GM19324 (cell line): ENCODE results near the gene ACAA2.

Experiments
- ATAC-seq: cut with Tn5 transposase; IDR thresholded peaks from one replicate; pipeline ENCODE4 v1.9.1; 2021; ENCODE audit warnings: mild to moderate bottlenecking, moderate library complexity; ENCODE audit not compliant: unreplicated experiment, low FRiP score

The ACAA2 gene

GRCh38 chr18:49769047-49769728 is 44.1 kb downstream of the ACAA2 start:
- no peak for ATAC-seq

GRCh38 chr18:49768051-49768391 is 45.3 kb downstream of the ACAA2 start:
- ATAC-seq: no peak

DNA sequence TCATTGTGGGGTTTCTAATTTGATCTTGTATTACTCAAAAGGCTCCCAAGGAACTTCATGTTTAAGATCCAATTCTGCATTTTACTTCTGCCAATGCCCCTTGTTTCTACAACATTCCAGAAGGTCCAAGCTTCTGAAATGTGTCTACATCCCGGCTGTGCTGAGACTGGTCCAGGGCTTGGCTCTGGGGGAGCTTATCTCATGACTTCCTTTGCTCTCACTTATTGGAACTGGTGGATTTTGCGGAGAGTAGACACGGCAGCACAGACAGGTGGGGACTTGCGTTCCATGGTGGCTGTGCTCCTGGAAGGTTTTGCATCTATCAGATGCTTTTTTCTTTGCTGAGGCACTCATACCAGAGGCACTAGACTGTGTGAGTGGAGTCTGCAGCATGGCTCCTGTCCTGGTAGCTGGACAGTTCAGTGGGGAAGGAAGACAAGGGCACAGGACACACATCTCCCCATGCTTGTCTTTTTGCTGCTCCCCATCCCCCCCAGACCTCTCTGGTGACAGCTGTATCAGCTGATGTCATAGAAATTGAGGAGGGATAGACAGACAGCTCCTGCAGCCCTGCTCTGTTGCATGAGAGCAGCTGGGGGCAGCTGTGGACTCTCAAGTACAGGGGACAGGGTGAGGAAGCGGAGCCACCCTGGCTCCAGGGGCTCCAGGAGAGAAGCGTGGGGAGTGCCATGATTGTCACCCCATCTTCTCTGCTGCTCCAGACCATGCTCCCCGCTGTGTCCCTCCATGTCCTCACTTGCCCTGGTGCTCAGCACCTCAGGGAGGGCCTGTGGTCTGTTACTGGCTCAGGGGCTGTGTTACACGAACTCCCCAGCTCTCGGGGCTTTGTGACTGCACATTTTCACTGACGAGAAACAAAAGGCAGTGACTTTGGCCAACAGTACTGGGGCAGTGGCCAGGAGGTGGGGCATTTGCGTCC is 46.0 kb downstream of the ACAA2 start:
- ATAC-seq: no peak

GRCh38 chr18:49766646-49767045 is 46.7 kb downstream of the ACAA2 start:
- ATAC-seq: no peak

DNA sequence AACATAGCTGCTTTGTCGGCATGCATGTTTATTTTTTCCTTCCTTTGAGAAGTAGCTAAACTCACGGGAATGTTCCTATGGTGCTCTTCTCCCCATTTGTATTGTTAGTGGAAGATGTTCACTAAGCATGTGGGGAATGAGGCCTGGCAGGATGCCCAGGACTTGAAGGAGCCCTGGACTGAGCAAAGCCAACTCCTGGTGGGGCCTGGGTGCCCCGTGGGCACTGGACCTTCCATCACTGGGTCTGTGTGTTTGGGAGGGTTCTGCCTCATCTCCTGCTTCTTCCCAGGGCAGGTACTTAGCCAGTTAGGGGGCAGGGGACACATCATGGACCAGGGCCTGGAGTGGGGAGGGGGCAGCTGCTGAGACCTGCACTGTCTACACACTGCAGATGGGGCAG is 49.3 kb downstream of the ACAA2 start:
- no peak for ATAC-seq

GRCh38 chr18:49763590-49763989 is 49.7 kb downstream of the ACAA2 start:
- no peak for ATAC-seq

DNA sequence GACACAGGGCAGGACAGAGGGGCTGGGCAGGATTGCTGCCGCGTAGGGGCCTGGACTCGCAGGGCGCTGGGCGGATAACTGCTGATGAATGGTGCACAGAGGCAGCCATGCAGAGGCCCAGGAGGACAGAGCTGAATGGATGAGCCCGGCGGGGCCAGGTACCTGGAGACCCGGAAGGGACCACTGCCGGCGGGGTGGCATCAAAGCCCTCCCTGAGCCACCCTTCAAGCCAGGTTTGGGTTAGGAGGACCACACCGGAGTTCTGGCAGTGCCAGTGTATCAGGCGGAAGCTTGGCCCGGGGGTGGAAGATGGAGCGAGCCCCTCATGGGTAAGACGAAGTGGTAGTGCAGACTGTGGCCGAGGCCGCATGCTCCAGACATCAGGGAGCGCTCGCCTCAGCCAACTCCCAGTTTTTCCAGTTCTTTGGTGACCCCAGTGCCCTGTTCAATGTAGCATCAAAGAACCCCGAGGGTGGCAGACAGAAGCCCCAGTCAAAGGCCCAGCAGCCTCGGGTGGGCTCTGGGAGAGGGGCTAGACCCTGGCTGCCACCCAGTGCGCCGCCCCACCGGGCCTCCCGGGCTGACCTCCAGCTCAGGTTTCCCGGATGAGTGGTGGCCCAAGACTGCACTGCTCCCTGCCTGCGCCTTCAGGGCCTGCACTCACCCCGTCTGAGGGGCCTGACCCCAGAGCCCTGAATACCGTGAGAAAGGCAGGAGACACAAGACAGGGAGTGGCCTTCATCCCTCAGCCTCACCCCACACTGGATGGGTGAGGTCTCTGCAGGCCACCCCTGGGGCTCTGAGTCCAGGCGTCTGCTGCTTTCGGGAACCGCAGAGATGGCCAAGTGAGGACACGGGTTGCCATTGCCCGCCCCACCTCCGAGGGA is 50.9 kb downstream of the ACAA2 start:
- ATAC-seq: no peak

- no peak for ATAC-seq
Measured at GRCh38 chr18:49761771-49762170, 51.6 kb downstream of the ACAA2 start.

DNA sequence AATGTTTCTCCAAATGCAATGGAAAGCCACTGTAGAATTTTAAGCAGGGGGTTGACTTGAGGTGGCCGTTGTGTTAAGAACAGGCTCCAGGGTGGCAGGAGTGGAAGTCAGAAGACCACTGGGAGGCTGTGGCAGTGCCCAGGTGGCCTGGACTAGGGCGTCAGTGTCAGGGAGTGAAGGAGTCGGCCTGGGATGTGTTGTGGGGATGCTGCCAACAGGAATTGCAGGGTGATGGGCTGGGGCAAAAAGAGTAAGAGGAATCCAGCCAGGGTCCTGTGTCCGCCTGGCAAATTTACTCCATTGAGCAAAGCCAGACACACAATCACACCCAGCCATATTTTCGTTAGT is 55.1 kb downstream of the ACAA2 start:
- no peak for ATAC-seq

GRCh38 chr18:49757513-49758262 is 55.6 kb downstream of the ACAA2 start:
- no peak for ATAC-seq

DNA sequence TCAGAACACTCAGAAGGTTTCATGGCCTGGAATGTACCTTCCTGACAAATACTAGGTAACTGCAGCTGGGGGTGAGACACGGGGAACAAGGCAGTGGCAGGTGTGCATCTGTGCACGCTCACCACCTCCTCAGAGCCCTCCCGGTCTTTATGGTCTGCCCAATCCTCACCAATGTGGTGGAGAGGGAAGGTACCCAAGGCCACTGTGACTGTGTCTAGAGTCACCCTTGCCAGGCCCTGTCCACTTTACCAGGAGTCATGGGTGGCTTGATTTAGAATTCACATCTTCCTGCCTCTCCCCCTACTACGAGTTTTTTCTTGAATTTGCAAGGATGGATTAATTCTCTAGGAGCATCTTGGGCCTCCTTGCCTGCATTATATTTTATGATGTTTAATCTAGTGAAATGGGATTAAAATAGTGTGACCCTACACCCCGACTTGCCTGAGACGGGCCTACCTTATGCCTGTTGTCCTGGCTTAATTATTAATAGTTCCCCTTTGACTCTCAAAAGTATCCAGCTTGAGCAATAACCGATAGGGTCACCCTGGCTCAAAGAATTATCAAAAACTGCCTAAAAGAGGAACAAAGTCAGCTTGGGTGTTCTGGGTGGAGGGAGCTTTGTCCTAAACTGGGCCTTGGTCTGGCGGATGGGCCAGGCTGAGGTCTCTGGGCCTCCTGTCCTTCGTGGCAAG is 56.5 kb downstream of the ACAA2 start:
- no peak for ATAC-seq

- ATAC-seq: no peak
Measured at GRCh38 chr18:49756135-49756534, 57.2 kb downstream of the ACAA2 start.

DNA sequence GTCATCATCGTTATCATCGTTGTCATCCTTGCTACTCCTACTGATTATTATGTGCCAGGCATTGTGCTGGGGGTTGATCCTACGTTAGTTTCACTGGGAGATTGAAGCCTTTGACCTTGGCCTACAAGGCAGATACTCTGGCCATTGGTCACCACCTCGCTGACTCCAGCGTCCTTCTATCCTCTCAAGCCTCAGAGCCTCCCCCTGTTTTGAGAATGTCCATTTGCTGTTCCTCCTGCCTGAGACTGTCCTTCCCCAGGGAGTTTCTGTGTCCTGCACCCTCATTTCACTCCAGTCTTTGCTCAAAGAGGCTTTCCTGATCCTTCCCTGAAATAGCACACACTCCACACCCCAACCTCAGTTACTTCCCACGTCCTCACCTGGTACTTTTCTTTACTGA is 57.8 kb downstream of the ACAA2 start:
- ATAC-seq: no peak

DNA sequence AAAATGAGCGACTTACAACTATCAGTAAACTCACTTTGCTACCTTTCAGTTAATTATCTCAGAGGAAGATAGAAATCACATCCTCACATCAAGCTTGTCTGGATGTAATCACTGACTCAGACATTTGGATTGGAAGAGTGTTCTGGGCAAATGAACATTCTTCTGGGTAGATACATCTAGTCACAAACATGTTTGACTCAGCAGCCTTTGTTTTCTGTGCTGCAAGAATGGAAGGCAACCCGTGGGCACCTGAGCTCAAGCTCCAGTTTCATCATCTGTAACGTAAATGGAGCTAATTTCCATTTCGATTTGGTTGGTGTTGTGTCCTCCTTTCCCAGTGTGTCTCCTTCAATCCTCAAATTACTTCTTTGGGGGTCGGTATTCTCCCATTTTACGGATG is 58.5 kb downstream of the ACAA2 start:
- ATAC-seq: no peak

- ATAC-seq: no peak
Measured at GRCh38 chr18:49753643-49754042, 59.7 kb downstream of the ACAA2 start.

DNA sequence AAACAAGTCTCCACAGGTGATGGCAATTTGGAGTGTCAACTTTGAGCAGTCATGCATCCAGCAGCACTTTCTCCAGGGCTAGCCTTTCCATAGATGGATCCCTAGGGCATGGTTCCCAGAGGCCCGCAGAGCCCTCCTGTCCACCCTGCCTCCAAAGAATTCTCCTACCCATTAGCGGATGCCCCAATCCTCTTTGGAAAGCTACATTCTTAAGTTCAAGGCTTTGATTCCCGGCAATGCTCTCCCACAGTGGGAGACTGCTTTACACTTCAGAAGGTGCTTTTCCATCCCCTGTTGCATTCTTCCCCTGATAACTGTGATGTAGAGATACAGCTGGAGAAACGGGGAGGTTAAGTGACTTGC is 61.3 kb downstream of the ACAA2 start:
- ATAC-seq: no peak

DNA sequence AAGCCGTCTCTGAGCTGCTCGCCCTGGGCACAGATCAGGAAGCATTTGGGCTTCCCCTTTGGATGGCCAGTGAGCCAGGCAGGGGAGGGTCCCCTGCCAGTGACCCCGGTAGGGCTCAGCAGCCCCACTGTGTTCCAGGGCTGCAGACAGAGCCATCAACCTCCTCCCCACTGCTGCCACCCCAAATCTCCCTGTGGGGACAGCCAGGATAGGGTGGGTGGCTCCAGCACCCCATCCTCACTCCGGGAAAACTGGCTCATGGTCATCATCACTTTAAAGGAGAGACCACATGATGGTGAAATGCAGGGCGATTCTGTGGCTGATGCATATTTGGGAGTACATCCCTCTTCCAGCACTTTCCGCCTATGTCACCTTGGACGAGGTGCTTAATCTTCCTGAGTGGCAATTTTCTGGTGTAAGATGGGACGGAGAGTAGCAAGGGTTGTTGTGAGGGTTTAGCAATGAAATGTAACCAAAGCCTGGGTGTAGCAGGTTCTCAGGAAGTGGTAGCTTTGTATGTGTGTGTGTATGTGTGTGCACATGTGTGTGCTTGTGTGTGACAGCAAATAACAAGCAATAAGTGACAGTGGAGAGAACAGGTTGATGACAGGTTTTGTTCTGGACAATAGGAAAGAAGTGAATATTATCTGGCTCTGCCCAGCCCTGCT is 61.8 kb downstream of the ACAA2 start:
- ATAC-seq: no peak

DNA sequence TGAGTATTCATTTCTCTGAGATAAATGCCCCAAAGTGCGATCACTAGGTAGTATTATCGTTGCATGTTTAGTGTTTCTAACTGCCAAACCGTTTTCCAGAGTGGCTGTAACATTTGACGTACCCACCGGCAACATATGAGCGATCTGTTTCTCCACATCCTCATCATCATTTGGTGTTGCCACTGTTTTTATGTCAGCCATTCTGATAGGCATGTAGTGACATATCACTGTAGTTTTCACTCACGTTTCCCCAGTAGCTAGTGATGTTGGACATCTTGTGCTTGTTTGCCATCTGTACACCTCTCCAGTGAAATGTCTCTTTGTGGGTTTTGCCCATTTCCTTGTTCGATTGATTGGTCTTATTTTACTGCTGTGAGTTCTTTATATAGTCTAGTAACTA is 63.8 kb downstream of the ACAA2 start:
- ATAC-seq: no peak

DNA sequence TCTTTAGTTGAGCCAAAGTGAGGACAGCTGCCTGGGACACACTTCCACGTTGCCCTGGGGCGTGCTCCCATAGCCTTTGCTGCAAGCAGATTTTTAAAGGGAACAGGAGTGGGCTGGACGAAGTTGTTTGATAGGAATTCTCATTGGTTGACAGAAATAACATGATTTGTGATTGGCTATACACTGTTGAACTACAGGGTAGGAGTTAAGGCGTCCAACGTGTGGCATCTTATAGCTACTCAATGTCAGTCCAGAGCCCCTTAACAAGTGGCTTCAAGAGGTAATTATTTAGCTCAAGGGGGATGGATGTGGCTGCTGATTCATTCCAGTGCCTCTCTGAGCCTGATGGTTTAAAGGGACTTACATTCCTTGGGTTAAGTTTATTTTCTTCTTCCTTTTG is 65.5 kb downstream of the ACAA2 start:
- no peak for ATAC-seq
